Measurements from ENCODE around the gene GRB10.

GRB10 gene

GRCh38 chr7:50718876-50719275 is 63.8 kb downstream of the GRB10 start:
- DNase-seq (ENCODE audit: low read depth), result no peak

GRCh38 chr7:50718311-50718710 is 64.4 kb downstream of the GRB10 start:
- DNase-seq (ENCODE audit: low read depth), result no peak

- no peak for DNase-seq (ENCODE audit: low read depth)
These were observed 65.5 kb downstream of the GRB10 start for GRCh38 chr7:50717181-50717580.

- no peak for DNase-seq (ENCODE audit: low read depth)
These were observed 67.8 kb downstream of the GRB10 start for GRCh38 chr7:50714857-50715256.

GRCh38 chr7:50713123-50713965 is 69.4 kb downstream of the GRB10 start:
- no peak for DNase-seq (ENCODE audit: low read depth)

- DNase-seq (ENCODE audit: low read depth), result no peak
These were observed 70.2 kb downstream of the GRB10 start for GRCh38 chr7:50712252-50713122.

GRCh38 chr7:50711271-50712175 is 71.2 kb downstream of the GRB10 start:
- DNase-seq (ENCODE audit: low read depth), result no peak

GRCh38 chr7:50710441-50711154 is 72.1 kb downstream of the GRB10 start:
- no peak for DNase-seq (ENCODE audit: low read depth)

- no peak for DNase-seq (ENCODE audit: low read depth)
These were observed 73.5 kb downstream of the GRB10 start for GRCh38 chr7:50709151-50709550.

GRCh38 chr7:50707236-50708006 is 75.3 kb downstream of the GRB10 start:
- no peak for DNase-seq (ENCODE audit: low read depth)

- no peak for DNase-seq (ENCODE audit: low read depth)
These were observed 76.2 kb downstream of the GRB10 start for GRCh38 chr7:50706469-50706937.

- DNase-seq (ENCODE audit: low read depth), result no peak
These were observed 77.9 kb downstream of the GRB10 start for GRCh38 chr7:50704844-50705243.

- no peak for DNase-seq (ENCODE audit: low read depth)
These were observed 79.0 kb downstream of the GRB10 start for GRCh38 chr7:50703654-50704053.

GRCh38 chr7:50699143-50699542 is 83.6 kb downstream of the GRB10 start:
- DNase-seq (ENCODE audit: low read depth), result no peak

- no peak for DNase-seq (ENCODE audit: low read depth)
These were observed 84.9 kb downstream of the GRB10 start for GRCh38 chr7:50697748-50698147.

GRCh38 chr7:50696810-50697582 is 85.7 kb downstream of the GRB10 start:
- no peak for DNase-seq (ENCODE audit: low read depth)

- no peak for DNase-seq (ENCODE audit: low read depth)
These were observed 87.7 kb downstream of the GRB10 start for GRCh38 chr7:50695026-50695425.

GRCh38 chr7:50693455-50694130 is 89.1 kb downstream of the GRB10 start:
- DNase-seq (ENCODE audit: low read depth), result no peak

- DNase-seq (ENCODE audit: low read depth), result no peak
These were observed 92.1 kb downstream of the GRB10 start for GRCh38 chr7:50690541-50691011.
